HG02642 (cell line): ENCODE measurements around the gene DNAH11.
"Not testable (repeated sequence)": the region's sequence is repeated elsewhere in the genome, so short reads cannot be mapped to it uniquely, and the experiment has no call there.

ENCODE experiments used
- ATAC-seq: cut with Tn5 transposase; IDR thresholded peaks from one replicate; pipeline ENCODE4 v1.9.1; 2021; ENCODE audit warnings: mild to moderate bottlenecking; ENCODE audit not compliant: unreplicated experiment, poor library complexity

DNAH11 gene

GRCh38 chr7:21912931-21913780 is 370.3 kb downstream of the DNAH11 start:
- ATAC-seq, result no peak

- ATAC-seq, result no peak
These were observed 371.8 kb downstream of the DNAH11 start for GRCh38 chr7:21914671-21915070.

GRCh38 chr7:21915140-21915539 is 372.3 kb downstream of the DNAH11 start:
- ATAC-seq, result no peak

GRCh38 chr7:21916176-21916575 is 373.3 kb downstream of the DNAH11 start:
- ATAC-seq, result no peak

GRCh38 chr7:21916629-21917028 is 373.8 kb downstream of the DNAH11 start:
- no peak for ATAC-seq

- ATAC-seq, result no peak
These were observed 375.4 kb downstream of the DNAH11 start for GRCh38 chr7:21918216-21918615.

GRCh38 chr7:21920936-21921335 is 378.1 kb downstream of the DNAH11 start:
- ATAC-seq, result no peak

GRCh38 chr7:21922605-21923004 is 379.8 kb downstream of the DNAH11 start:
- no peak for ATAC-seq

- no peak for ATAC-seq
These were observed 380.8 kb downstream of the DNAH11 start for GRCh38 chr7:21923658-21924057.

- ATAC-seq, result no peak
These were observed 383.6 kb downstream of the DNAH11 start for GRCh38 chr7:21926448-21926847.

- no peak for ATAC-seq
These were observed 384.9 kb downstream of the DNAH11 start for GRCh38 chr7:21927693-21928092.

- not testable (repeated sequence) for ATAC-seq
These were observed 390.5 kb downstream of the DNAH11 start for GRCh38 chr7:21933293-21933692.

GRCh38 chr7:21934808-21935207 is 392.0 kb downstream of the DNAH11 start:
- no peak for ATAC-seq

- ATAC-seq, result no peak
These were observed 395.6 kb downstream of the DNAH11 start for GRCh38 chr7:21938463-21938862.

GRCh38 chr7:21939136-21939857 is 396.5 kb downstream of the DNAH11 start:
- peak; percentile 75 for ATAC-seq

GRCh38 chr7:21939858-21940372 is 397.1 kb downstream of the DNAH11 start:
- ATAC-seq, result no peak

- no peak for ATAC-seq
These were observed 398.8 kb downstream of the DNAH11 start for GRCh38 chr7:21941611-21942141.

- no peak for ATAC-seq
These were observed 400.1 kb downstream of the DNAH11 start for GRCh38 chr7:21942955-21943354.

GRCh38 chr7:21943436-21943835 is 400.6 kb downstream of the DNAH11 start:
- no peak for ATAC-seq

GRCh38 chr7:21944616-21945453 is 402.0 kb downstream of the DNAH11 start:
- no peak for ATAC-seq
